HG03097 (cell line): ENCODE data around the gene THSD4.
"Not testable (repeated sequence)": the region's sequence is repeated elsewhere in the genome, so short reads cannot be mapped to it uniquely, and the experiment has no call there.

Source experiments
- ATAC-seq: cut with Tn5 transposase; IDR thresholded peaks from one replicate; pipeline ENCODE4 v1.9.1; 2021; ENCODE audit not compliant: unreplicated experiment, low FRiP score

THSD4 gene

GRCh38 chr15:71656425-71656824, 541.2 kb downstream of the THSD4 start:
- no peak for ATAC-seq

- no peak for ATAC-seq
These were observed 541.9 kb downstream of the THSD4 start for GRCh38 chr15:71657141-71657540.

GRCh38 chr15:71658036-71658435, 542.8 kb downstream of the THSD4 start:
- no peak for ATAC-seq

- no peak for ATAC-seq
These were observed 543.8 kb downstream of the THSD4 start for GRCh38 chr15:71658827-71659729.

- no peak for ATAC-seq
These were observed 544.4 kb downstream of the THSD4 start for GRCh38 chr15:71659730-71660067.

GRCh38 chr15:71660501-71660900, 545.2 kb downstream of the THSD4 start:
- ATAC-seq = no peak

- ATAC-seq = no peak
These were observed 547.0 kb downstream of the THSD4 start for GRCh38 chr15:71662306-71662705.

GRCh38 chr15:71664622-71665021, 549.4 kb downstream of the THSD4 start:
- ATAC-seq = no peak

GRCh38 chr15:71666763-71667620, 551.7 kb downstream of the THSD4 start:
- no peak for ATAC-seq

GRCh38 chr15:71669688-71670087, 554.4 kb downstream of the THSD4 start:
- no peak for ATAC-seq

- not testable (repeated sequence) for ATAC-seq
These were observed 555.0 kb downstream of the THSD4 start for GRCh38 chr15:71670222-71670621.

GRCh38 chr15:71674354-71674753, 559.1 kb downstream of the THSD4 start:
- no peak for ATAC-seq

GRCh38 chr15:71677352-71677751, 562.1 kb downstream of the THSD4 start:
- ATAC-seq = no peak

- no peak for ATAC-seq
These were observed 562.5 kb downstream of the THSD4 start for GRCh38 chr15:71677766-71678165.

GRCh38 chr15:71678191-71678590, 562.9 kb downstream of the THSD4 start:
- no peak for ATAC-seq

- no peak for ATAC-seq
These were observed 563.3 kb downstream of the THSD4 start for GRCh38 chr15:71678605-71679004.

GRCh38 chr15:71679223-71679792, 564.0 kb downstream of the THSD4 start:
- no peak for ATAC-seq

GRCh38 chr15:71679793-71680353, 564.6 kb downstream of the THSD4 start:
- no peak for ATAC-seq

- ATAC-seq = no peak
These were observed 566.7 kb downstream of the THSD4 start for GRCh38 chr15:71682001-71682400.

GRCh38 chr15:71683411-71684274, 568.4 kb downstream of the THSD4 start:
- ATAC-seq = no peak
